Common myeloid progenitor, CD34-positive (primary cell): ENCODE measurements around the gene PPIAL4G.
"Not testable (repeated sequence)": the region's sequence is repeated elsewhere in the genome, so short reads cannot be mapped to it uniquely, and the experiment has no call there.

Experiments used
- CTCF ChIA-PET: fragments of 350-600 bp; sonication (Branson Sonifier 250); formaldehyde crosslinking; loops from one replicate; lab custom pipeline; 2021; ENCODE audit warnings: antibody characterized with exemption; lab: Charles Lee
- POLR2A ChIA-PET: fragments of 350-600 bp; sonication (Branson Sonifier 250); formaldehyde crosslinking; loops from one replicate; lab custom pipeline; 2021; ENCODE audit warnings: antibody characterized with exemption; lab: Charles Lee
- DNase-seq, 3 donors: peaks; one replicate each; pipeline versions ENCODE4 v3.0.0 to v3.0.0-alpha.2; 2013
- H3K27ac ChIP-seq, 2 experiments: 1 replicate in 1 of 2; 2 replicates in 1 of 2; pipeline ENCODE4 v1.7.0; 2013; ENCODE audit warnings: inconsistent platforms in 2 of 2, low read length in 2 of 2, mild to moderate bottlenecking in 2 of 2, low read depth in 1 of 2, moderate library complexity in 1 of 2; ENCODE audit not compliant: severe bottlenecking in 2 of 2, insufficient read depth in 1 of 2, poor library complexity in 1 of 2
- H3K27me3 ChIP-seq, 5 experiments: replicated peaks in 2 of 5; 1 replicate in 3 of 5; 2 replicates in 2 of 5; pipeline versions ENCODE4 v1.6.1 to v1.7.0; 2013; ENCODE audit warnings: low read length in 4 of 5, mild to moderate bottlenecking in 2 of 5, moderate library complexity in 2 of 5, inconsistent platforms in 1 of 5; ENCODE audit not compliant: insufficient read depth in 5 of 5, control insufficient read depth in 4 of 5
- H3K36me3 ChIP-seq, 4 experiments: 1 replicate in 2 of 4; 2 replicates in 2 of 4; pipeline versions ENCODE4 v1.6.1 to v1.7.0; 2013; ENCODE audit warnings: low read length in 3 of 4, control low read depth in 1 of 4, mild to moderate bottlenecking in 1 of 4; ENCODE audit not compliant: control insufficient read depth in 4 of 4, insufficient read depth in 4 of 4
- H3K4me1 ChIP-seq, 4 experiments: 1 replicate in 3 of 4; 2 replicates in 1 of 4; pipeline versions ENCODE4 v1.6.1 to v1.7.1; 2013; ENCODE audit warnings: low read length in 3 of 4, mild to moderate bottlenecking in 3 of 4, control low read depth in 1 of 4, inconsistent platforms in 1 of 4, moderate library complexity in 1 of 4; ENCODE audit not compliant: control insufficient read depth in 4 of 4, insufficient read depth in 4 of 4; ENCODE audit errors: control extremely low read depth in 1 of 4
- H3K4me3 ChIP-seq, 7 experiments: 1 replicate in 4 of 7; 2 replicates in 3 of 7; pipeline versions ENCODE4 v1.5.1 to v1.7.0; 2013; ENCODE audit warnings: mild to moderate bottlenecking in 7 of 7, low read length in 6 of 7, moderate library complexity in 6 of 7, inconsistent platforms in 2 of 7, low read depth in 2 of 7, control low read depth in 1 of 7; ENCODE audit not compliant: insufficient read depth in 4 of 7, control insufficient read depth in 1 of 7; ENCODE audit errors: extremely low read depth in 1 of 7
- H3K9me3 ChIP-seq, 5 experiments: 1 replicate in 4 of 5; 2 replicates in 1 of 5; pipeline versions ENCODE4 v1.6.1 to v1.7.1; 2013; ENCODE audit warnings: low read length in 4 of 5, mild to moderate bottlenecking in 2 of 5, inconsistent platforms in 1 of 5, low read depth in 1 of 5, moderate library complexity in 1 of 5; ENCODE audit not compliant: control insufficient read depth in 4 of 5, insufficient read depth in 2 of 5; ENCODE audit errors: control extremely low read depth in 1 of 5
- WGBS: methylation state at CpG from one replicate; pipeline ENCODE4 v1.1.5; 2013; ENCODE audit not compliant: insufficient coverage; 5-methylcytosine and 5-hydroxymethylcytosine counted together

Gene PPIAL4G

DNA sequence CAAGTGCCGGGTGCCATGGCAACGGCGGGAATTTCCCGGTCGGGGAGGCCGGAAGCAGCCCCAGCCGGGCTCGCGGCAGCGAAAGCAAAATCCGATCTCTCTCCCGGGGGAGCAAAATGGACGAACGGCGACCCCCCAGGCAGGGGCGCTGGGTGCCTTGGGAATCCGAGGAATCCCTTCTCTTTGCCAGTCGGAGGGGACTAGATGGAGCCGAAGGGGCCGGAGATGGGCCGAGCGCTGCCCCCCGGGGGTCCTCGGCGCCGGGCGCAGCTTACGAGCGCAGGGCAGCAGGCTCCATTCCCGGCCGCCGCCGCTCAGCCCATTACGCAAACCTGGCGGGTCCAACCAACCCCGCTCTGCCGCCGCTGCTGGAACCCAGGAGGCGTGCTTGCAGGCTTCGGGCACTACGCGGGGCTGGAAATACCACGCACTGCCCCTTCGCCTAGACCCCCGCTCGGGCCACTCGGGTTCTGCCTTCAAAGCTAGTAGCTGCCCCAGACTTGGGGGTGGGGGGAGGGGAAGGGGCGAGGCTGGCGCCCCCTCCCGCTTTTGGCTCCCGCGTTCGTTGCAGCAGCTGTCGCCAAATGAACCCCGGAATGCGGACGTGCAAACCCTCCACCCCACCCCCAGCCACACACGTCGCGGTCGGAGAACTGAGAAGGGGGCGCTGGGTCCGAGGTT is 24.1 kb downstream of the PPIAL4G start:
- no CpG with 5 or more reads among the region's 63 CpGs for WGBS
- H3K36me3 ChIP-seq, POLR2A ChIA-PET, CTCF ChIA-PET, H3K9me3 ChIP-seq, H3K27me3 ChIP-seq, H3K4me1 ChIP-seq: not testable (repeated sequence)
- peak overlapping the region; percentile 50 to 79 for H3K27ac ChIP-seq
- peak; percentile 36 to 69 (median 64) for DNase-seq
- H3K4me3 ChIP-seq = peak overlapping the region; percentile 43 to 76 (median 61)

DNA sequence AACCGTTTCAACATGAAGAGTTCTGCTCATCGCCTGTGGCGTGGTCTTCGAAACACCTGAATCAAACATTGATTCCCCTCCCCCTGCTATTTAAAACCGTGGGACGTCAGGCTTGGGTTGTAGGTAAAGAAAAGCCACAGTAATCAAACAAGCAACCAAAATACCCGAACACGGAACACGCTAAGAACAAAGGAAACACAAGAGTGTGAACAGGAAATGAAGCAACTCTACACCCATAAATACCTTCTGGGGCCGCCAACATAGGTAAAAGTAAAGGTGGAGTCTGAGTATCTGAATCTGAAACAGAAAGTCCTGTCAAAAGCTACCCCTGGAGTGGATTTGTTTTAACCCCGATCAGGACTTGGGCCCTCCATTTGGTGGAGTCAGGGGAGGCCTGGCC is 24.7 kb downstream of the PPIAL4G start:
- H3K27me3 ChIP-seq, DNase-seq, H3K4me1 ChIP-seq, H3K9me3 ChIP-seq, CTCF ChIA-PET, POLR2A ChIA-PET, H3K36me3 ChIP-seq: not testable (repeated sequence)
- Histone ChIP-seq H3K27ac (peak overlapping the region in 1 of 2 experiments; percentile 74), H3K4me3 (peak overlapping the region in 6 of 7 experiments; percentile 29 to 65 (median 54))
- no CpG with 5 or more reads among the region's 11 CpGs for WGBS

DNA sequence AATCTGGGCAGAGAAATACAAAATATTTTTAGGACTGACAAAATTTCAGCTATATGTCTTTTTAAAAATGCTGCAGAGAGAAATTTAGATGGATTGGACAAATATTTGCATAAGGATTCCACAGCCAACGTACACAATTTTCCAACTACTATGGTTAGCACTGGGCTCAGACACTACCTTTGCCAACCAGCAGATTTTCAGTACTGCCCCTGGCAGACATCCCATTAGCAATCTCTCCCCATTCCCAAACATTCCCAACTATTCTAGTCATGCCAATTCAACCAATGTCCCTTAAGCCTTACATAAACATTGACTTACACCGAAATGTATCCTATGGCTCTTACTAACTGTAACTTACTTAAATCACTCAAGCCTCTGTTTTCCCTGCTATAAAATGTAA is 30.3 kb downstream of the PPIAL4G start:
- POLR2A ChIA-PET, H3K4me3 ChIP-seq, H3K4me1 ChIP-seq, DNase-seq, H3K27ac ChIP-seq, CTCF ChIA-PET, H3K9me3 ChIP-seq, H3K36me3 ChIP-seq, H3K27me3 ChIP-seq: not testable (repeated sequence)
- no CpG with 5 or more reads among the region's 2 CpGs for WGBS

DNA sequence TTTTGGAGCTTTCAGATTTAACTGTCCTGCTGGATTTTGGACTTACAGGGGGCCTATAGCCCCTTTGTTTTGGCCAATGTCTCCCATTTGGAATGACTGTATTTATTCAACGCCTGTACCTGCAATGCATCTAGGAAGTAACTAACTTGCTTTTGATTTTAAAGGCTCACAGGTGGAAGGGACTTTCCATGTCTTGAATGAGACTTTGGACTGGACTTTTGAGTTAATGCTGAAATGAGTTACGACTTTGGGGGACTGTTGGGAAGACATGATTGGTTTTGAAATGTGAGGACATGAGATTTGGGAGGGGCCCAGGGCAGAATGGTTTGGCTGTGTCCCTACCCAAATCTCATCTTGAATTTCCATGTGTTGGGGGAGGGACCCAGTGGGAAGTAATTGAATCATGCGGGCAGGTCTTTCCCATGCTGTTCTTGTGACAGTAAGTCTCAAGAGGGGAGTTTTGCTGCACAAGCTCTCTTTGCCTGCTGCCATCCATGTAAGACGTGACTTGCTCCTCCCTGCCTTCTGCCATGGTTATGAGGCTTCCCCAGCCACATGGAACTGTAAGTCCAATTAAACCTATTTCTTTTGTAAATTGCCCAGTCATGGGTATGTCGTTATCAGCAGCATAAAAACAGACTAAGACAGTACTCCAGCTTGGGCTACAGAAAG is 43.3 kb downstream of the PPIAL4G start:
- H3K36me3 ChIP-seq, H3K27me3 ChIP-seq, H3K27ac ChIP-seq, H3K9me3 ChIP-seq, POLR2A ChIA-PET, H3K4me1 ChIP-seq, H3K4me3 ChIP-seq, CTCF ChIA-PET: not testable (repeated sequence)
- WGBS = 96% methylated on average over 4 of the region's 5 CpGs
- DNase-seq = peak in 1 of 3 donors; percentile 13

DNA sequence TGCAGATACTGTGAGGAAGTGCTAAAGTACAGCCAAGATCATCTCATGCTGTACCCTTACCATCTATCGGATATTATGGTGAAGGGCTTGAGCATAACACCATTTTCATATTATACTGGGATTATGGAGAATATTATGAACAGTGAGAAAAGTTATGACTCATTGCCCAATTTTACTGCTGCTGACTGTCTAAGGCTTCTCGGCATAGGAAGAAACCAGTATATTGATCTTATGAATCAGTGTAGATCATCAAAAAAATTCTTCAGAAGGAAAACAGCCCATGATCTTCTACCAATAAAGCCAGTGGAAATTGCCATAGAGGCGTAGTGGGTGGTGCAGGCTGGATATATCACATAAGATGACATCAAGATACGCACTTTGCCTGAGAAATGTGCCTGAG is 47.7 kb downstream of the PPIAL4G start:
- Histone ChIP-seq H3K27me3 (no peaks in the 10 kb centered on the region), H3K36me3 (peaks cover 0 to 9% (median 4%) of the 10 kb centered on the region in 4 experiments), H3K9me3 (no peaks in the 10 kb centered on the region), H3K4me1 (no peaks in the 10 kb centered on the region), H3K27ac (no peak overlapping the region), H3K4me3 (no peak overlapping the region)
- 100% methylated on average over 2 of the region's 4 CpGs for WGBS
- ChIA-PET POLR2A (no interaction called here), CTCF (no interaction called here)
- DNase-seq = no peak

DNA sequence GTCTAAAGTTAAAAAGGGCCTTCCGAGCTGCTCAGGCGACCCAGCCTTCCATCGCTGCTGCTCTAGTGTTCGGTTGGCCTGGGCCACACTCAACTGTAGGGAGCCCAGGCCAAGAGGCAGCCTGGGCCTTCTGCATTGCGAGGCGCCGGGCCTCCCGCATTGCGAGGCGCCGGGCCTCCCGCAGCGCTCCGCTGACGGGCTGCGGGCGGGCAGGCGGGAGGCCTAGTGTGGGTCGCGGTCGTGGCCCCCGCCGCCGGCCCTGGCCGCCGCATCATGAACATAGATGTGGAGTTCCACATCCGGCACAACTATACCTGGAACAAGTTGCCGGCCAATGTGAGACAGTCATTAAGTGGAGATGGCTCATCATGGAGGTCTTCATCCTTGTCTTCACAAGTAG is 48.3 kb downstream of the PPIAL4G start:
- Histone ChIP-seq H3K27me3 (no peaks in the 10 kb centered on the region), H3K27ac (no peak overlapping the region), H3K36me3 (peaks cover 2 to 10% (median 4%) of the 10 kb centered on the region in 4 experiments), H3K9me3 (no peaks in the 10 kb centered on the region), H3K4me1 (no peaks in the 10 kb centered on the region), H3K4me3 (no peak overlapping the region)
- CTCF ChIA-PET = no interaction called here
- DNase-seq = no peak
- WGBS = 97% methylated on average over 11 of the region's 28 CpGs
- POLR2A ChIA-PET = no interaction called here

DNA sequence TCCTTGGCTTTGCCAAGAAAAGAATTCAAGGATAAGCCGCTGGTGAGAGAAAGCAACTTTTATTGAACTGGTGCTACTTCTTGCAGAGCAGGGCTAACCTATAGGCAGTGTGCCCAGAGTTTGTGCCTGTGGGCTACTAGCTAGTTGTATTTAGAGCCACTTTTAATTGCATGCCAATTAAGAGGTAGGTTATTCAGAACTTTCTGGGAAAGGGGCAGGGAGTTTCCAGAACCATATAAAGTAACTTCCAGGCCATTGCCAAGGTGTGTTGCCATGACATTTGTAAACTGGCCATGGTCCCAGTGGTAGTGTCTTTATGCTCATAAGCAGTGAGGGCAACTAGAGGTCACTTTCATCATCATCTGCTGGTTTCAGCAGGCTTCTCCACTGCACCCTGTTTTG is 50.2 kb downstream of the PPIAL4G start:
- H3K4me1 ChIP-seq, H3K4me3 ChIP-seq, H3K9me3 ChIP-seq, DNase-seq, H3K27me3 ChIP-seq, POLR2A ChIA-PET, H3K27ac ChIP-seq: not testable (repeated sequence)
- CTCF ChIA-PET = interaction anchor here (1.0 kb wide), 1 partner anchor 61 kb away, joined by 3 read pairs; no protein-coding TSS in a partner anchor
- WGBS = 100% methylated on average over 1 of the region's 1 CpG
- peaks cover 2 to 15% (median 4%) of the 10 kb centered on the region in 4 experiments for H3K36me3 ChIP-seq
